RWPE2 (cell line): ENCODE measurements around the gene FAM222A.

Experiments used
- ATAC-seq: fragments of 200-7000 bp; cut with Tn5 transposase; 3 replicates; pipeline ENCODE4 v1.9.1; 2021; ENCODE audit warnings: low read depth
- DNase-seq: peaks from one replicate; pipeline ENCODE4 v3.0.0-alpha.2; 2020; ENCODE audit warnings: low spot score
- H3K27ac ChIP-seq: fragments of 450-650 bp; 2 replicates; pipeline ENCODE4 v1.5.1; 2017; ENCODE audit warnings: mild to moderate bottlenecking; ENCODE audit not compliant: poor library complexity, severe bottlenecking
- H3K27me3 ChIP-seq: fragments of 250-450 bp; sonication (Bioruptor Pico); 2 replicates; pipeline ENCODE4 v1.5.1; 2021; ENCODE audit warnings: mild to moderate bottlenecking, moderate library complexity; ENCODE audit not compliant: insufficient read depth, poor library complexity, severe bottlenecking
- H3K36me3 ChIP-seq: fragments of 250-450 bp; sonication (Bioruptor Pico); 2 replicates; pipeline ENCODE4 v1.5.1; 2020; ENCODE audit warnings: low read depth, mild to moderate bottlenecking, moderate library complexity
- H3K4me1 ChIP-seq: fragments of 250-450 bp; sonication (Bioruptor Pico); 2 replicates; pipeline ENCODE4 v1.5.1; 2021; ENCODE audit warnings: mild to moderate bottlenecking, moderate library complexity; ENCODE audit not compliant: insufficient read depth, poor library complexity, severe bottlenecking
- H3K4me3 ChIP-seq: fragments of 250-450 bp; sonication (Bioruptor Pico); 2 replicates; pipeline ENCODE4 v1.5.1; 2021; ENCODE audit warnings: mild to moderate bottlenecking, moderate library complexity; ENCODE audit not compliant: severe bottlenecking
- H3K9me3 ChIP-seq: fragments of 250-450 bp; sonication (Bioruptor Pico); 2 replicates; pipeline ENCODE4 v1.5.1; 2021; ENCODE audit warnings: mild to moderate bottlenecking, moderate library complexity; ENCODE audit not compliant: severe bottlenecking
- CTCF ChIP-seq: fragments of 450-650 bp; IDR thresholded peaks from one replicate; pipeline ENCODE4 v1.5.1; 2017; ENCODE audit warnings: mild to moderate bottlenecking, moderate library complexity; ENCODE audit not compliant: poor library complexity, severe bottlenecking

Gene FAM222A

DNA sequence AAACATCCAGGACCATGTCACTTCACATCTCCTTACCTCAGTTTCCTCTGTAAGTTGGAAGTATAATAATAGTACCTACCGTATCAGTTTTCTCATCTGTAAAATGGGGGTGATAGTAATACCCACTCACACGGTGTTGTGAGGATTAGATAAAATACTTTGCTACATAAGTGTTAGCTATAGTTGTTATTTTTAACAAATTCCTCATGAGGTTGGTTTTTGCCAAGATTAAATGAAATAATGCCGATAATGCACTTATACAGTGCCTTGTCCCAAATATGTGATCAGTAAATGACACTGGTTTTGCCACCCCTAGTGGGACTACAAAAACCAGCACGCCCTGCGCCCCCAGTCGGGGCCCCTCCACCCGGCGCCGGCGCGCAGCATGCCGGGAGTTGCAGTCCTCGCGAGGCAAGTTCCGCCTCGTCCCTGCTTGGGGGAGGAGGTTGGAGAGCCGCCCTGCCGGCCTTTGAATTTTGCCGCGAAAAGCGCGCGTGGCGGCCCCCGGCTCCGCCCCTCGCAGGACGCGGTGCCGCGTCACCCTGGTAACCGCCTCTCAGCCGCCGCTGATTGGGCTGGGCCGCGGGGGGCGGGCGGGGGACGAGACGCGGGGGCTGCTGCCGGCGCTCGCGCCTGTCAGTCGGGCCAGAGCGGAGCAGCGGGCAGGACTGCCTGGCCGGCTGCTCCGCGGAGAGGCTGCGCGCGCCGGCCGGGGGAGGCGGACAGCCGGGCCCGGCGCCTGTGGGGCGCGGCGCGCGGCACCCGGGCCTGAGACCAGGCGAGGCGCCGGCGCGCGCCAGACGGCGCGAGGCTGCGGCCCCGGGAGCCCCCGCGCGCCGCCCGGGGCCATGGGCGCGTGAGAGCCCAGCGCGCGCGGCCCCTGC is at the start of gene FAM222A:
FAM222A (plus strand) TSS at position 639 of the 884 bp plus-strand sequence. CDS start 30,322 bp downstream, outside the sequence.
- H3K27ac ChIP-seq: no peak within 1 kb of the TSS
- H3K4me3 ChIP-seq: peak within 1 kb of the TSS; percentile 47
- peaks cover 16% of the 10 kb centered on the region for H3K27me3 ChIP-seq
- no peaks in the 10 kb centered on the region for H3K36me3 ChIP-seq
- peak; percentile 93 for DNase-seq
- no peak for TF ChIP-seq CTCF
- H3K9me3 ChIP-seq: no peaks in the 10 kb centered on the region
- peak; percentile 87 for ATAC-seq
- H3K4me1 ChIP-seq: no peaks in the 10 kb centered on the region

GRCh38 chr12:109664402-109664801 is 49.2 kb upstream of the FAM222A start:
- H3K9me3 ChIP-seq: no peaks in the 10 kb centered on the region
- DNase-seq (no peak), ATAC-seq (no peak)
- no peaks in the 10 kb centered on the region for H3K4me1 ChIP-seq
- TF ChIP-seq CTCF: no peak
- H3K4me3 ChIP-seq: no peak overlapping the region
- H3K36me3 ChIP-seq: no peaks in the 10 kb centered on the region
- no peak overlapping the region for H3K27ac ChIP-seq
- H3K27me3 ChIP-seq: peaks cover 9% of the 10 kb centered on the region

DNA sequence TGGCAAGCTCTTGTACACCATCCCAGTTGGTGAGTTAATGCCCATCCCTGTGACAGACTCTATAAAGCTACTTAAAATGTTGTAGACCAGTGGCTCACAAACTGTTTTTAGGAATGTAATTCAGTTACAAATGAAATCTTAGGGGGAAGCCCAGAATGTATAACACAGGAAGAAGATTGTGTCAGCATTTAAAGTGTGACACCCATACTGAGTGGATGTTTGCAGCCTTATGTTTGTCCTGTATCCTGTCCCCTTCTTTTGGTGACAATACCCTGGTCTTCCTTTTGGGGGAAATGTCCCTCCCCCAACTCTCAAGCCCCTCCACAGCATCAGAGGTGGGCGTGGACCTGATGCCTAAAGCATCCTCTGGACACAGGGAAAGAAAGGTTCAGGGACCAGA is 47.6 kb upstream of the FAM222A start:
- H3K36me3 ChIP-seq: no peaks in the 10 kb centered on the region
- peaks cover 9% of the 10 kb centered on the region for H3K27me3 ChIP-seq
- no peaks in the 10 kb centered on the region for H3K9me3 ChIP-seq
- no peak overlapping the region for H3K27ac ChIP-seq
- no peak for ATAC-seq
- H3K4me1 ChIP-seq: no peaks in the 10 kb centered on the region
- H3K4me3 ChIP-seq: no peak overlapping the region
- DNase-seq: no peak
- TF ChIP-seq CTCF: no peak

DNA sequence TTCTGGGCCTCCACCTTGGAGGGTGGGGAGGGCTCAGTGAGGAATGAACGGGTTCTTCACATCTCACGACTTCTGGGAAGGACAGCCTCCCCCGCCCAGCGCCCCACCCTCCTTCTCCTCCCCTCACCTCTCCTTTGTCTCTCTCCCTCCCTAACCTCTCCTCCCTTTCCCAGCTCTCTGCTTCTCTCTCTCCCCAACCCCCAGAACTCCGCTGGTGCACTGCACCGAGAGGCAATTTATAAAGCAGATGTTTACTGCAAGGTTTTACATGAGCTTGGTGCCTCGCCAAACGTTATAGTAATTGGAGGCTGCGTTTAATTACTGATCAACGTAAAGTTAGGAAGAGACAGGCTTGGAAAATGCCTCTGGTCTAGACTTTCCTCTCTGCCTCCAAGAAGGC is 42.9 kb upstream of the FAM222A start:
- Histone ChIP-seq H3K27me3 (peaks cover 9% of the 10 kb centered on the region), H3K9me3 (peaks cover 4% of the 10 kb centered on the region), H3K4me1 (no peaks in the 10 kb centered on the region), H3K27ac (no peak overlapping the region), H3K4me3 (no peak overlapping the region), H3K36me3 (no peaks in the 10 kb centered on the region)
- TF ChIP-seq CTCF: no peak
- ATAC-seq: no peak
- DNase-seq: no peak

GRCh38 chr12:109671502-109671901 is 42.1 kb upstream of the FAM222A start:
- TF ChIP-seq CTCF: no peak
- ATAC-seq: peak; percentile 51; the same call in 2 of the 3 replicates
- H3K36me3 ChIP-seq: no peaks in the 10 kb centered on the region
- H3K4me1 ChIP-seq: no peaks in the 10 kb centered on the region
- no peak overlapping the region for H3K27ac ChIP-seq
- H3K9me3 ChIP-seq: peaks cover 4% of the 10 kb centered on the region
- H3K27me3 ChIP-seq: peaks cover 9% of the 10 kb centered on the region
- H3K4me3 ChIP-seq: no peak overlapping the region
- no peak for DNase-seq
